Kidney epithelial cell (primary cell): ENCODE data around the gene IFNE. TPM values are rescaled to one million over a fixed set of nuclear protein-coding genes. Genes with fewer than 3 reads are reported as not detected.

Experiments used
- DNase-seq: peaks from one replicate; pipeline ENCODE4 v3.0.0-alpha.2; 2010; ENCODE audit warnings: low read depth
- H3K27me3 ChIP-seq: 2 replicates; pipeline ENCODE4 v1.6.0; 2011; ENCODE audit warnings: low read length; ENCODE audit not compliant: control insufficient read depth, insufficient read depth
- H3K36me3 ChIP-seq: 2 replicates; pipeline ENCODE4 v1.5.1; 2011; ENCODE audit warnings: low read length; ENCODE audit not compliant: control insufficient read depth, insufficient read depth
- H3K4me3 ChIP-seq: 2 replicates; pipeline ENCODE4 v1.5.1; 2011; ENCODE audit warnings: low read depth, mild to moderate bottlenecking, control low read depth, low read length
- CTCF ChIP-seq: IDR thresholded peaks from 2 replicates; pipeline ENCODE4 v1.5.1; 2011; ENCODE audit warnings: mild to moderate bottlenecking, moderate library complexity, low read length, control low read depth, inconsistent platforms; ENCODE audit not compliant: insufficient read depth, poor library complexity, severe bottlenecking
- total RNA-seq: library from RNA; depleted of rRNA; stranded (reverse); fragments of >200 nt; gene quantifications from 2 replicates; pipeline ENCODE4 v1.2.3, GENCODE V29; 2015

Gene IFNE
- total RNA-seq, 1 donor from 2014 or later = 1.0 TPM

DNA sequence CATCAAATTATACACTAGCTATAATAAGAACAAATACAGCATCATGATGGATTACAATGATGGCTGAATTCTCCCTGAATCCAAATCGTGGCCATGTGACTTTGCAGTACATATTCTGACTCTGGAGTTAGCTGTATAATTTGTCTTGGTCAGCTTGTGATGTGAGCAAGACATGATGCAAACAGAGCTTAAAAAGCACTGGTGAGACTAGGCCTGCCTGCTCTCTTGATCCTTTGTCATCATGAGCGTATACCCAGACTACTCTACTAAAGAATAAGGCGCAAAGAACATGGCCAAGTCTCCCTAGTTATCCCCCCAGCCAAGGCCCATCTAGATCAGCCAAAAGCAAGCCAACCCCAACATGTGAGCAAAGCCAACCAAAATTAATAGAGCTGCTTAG lies 34.7 kb upstream of the IFNE start:
- no peak for TF ChIP-seq CTCF
- no peak overlapping the region for H3K4me3 ChIP-seq
- no peak for DNase-seq
- peaks cover 1% of the 10 kb centered on the region for H3K36me3 ChIP-seq
- H3K27me3 ChIP-seq = no peaks in the 10 kb centered on the region

DNA sequence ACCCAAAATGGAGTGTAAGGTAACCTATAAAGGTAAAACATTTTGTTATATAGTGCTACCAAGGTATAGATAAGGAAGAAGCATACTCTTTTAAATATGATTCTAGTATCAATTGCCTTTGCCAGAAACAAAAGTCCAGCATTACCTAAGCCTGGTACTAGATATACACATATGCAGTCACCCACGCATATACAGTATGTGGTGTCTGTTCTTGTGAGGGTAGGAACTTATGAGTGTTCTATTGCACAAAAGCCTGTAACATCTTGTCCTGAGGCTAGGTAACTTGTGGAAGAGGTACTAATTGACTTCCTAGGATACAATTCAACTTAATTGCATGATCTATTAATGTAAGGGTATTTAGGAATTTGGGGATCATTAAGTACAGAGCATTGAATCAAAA lies 31.3 kb upstream of the IFNE start:
- Histone ChIP-seq H3K27me3 (no peaks in the 10 kb centered on the region), H3K36me3 (peaks cover 1% of the 10 kb centered on the region), H3K4me3 (no peak overlapping the region)
- no peak for DNase-seq
- no peak for TF ChIP-seq CTCF

- Histone ChIP-seq H3K4me3 (no peak overlapping the region), H3K36me3 (peaks cover 1% of the 10 kb centered on the region), H3K27me3 (no peaks in the 10 kb centered on the region)
- TF ChIP-seq CTCF = no peak
- DNase-seq = peak; percentile 5
Observed at GRCh38 chr9:21510806-21511205, 28.7 kb upstream of the IFNE start.

DNA sequence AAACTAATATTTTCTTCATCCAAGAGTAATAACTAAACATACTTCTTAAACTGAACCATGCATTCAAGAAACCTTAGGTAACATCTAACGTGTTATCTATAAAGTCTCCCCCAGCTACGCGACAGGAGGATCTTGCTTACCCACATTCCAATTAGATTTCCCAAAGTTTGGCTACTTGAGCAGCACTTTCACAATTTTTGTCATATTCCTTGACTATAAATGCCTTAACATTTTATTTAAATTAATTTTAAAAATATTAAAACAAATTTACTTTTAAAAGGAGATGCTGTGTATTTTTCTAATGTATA lies 25.3 kb upstream of the IFNE start:
- TF ChIP-seq CTCF = no peak
- H3K4me3 ChIP-seq = no peak overlapping the region
- DNase-seq = no peak

GRCh38 chr9:21506626-21507482 lies 24.7 kb upstream of the IFNE start:
- H3K4me3 ChIP-seq = no peak overlapping the region
- peaks cover under 1% of the 10 kb centered on the region for H3K36me3 ChIP-seq
- peak; percentile 68 for DNase-seq
- no peak for TF ChIP-seq CTCF
- H3K27me3 ChIP-seq = no peaks in the 10 kb centered on the region

More for the DNA sequence above, 25.3 kb upstream of the IFNE start:
- Histone ChIP-seq H3K27me3 (no peaks in the 10 kb centered on the region), H3K36me3 (peaks cover 1% of the 10 kb centered on the region)
